Liver (tissue), 9 donors: ENCODE data around the gene KIAA1586. TPM values are rescaled to one million over a fixed set of nuclear protein-coding genes. Genes with fewer than 3 reads are reported as not detected.

Source experiments
- DNase-seq: peaks from one replicate; pipeline ENCODE4 v3.0.0-alpha.2; 2017; ENCODE audit warnings: low spot score
- H3K27ac ChIP-seq, 2 donors: one replicate each; pipeline ENCODE4 v1.7.0; 2013; ENCODE audit warnings: inconsistent platforms in 2 of 2, low read length in 2 of 2, control low read depth in 1 of 2, low read depth in 1 of 2, mild to moderate bottlenecking in 1 of 2
- H3K27me3 ChIP-seq, 4 donors: one replicate each; pipeline versions ENCODE4 v1.6.1 to v1.7.0; 2013; ENCODE audit warnings: low read length in 3 of 4, inconsistent platforms in 1 of 4, mild to moderate bottlenecking in 1 of 4, moderate library complexity in 1 of 4; ENCODE audit not compliant: control insufficient read depth in 4 of 4, insufficient read depth in 4 of 4
- H3K36me3 ChIP-seq, 4 donors: one replicate each; pipeline versions ENCODE4 v1.6.1 to v1.7.0; 2013; ENCODE audit warnings: low read length in 3 of 4, mild to moderate bottlenecking in 3 of 4, low read depth in 1 of 4, moderate library complexity in 1 of 4; ENCODE audit not compliant: control insufficient read depth in 4 of 4, insufficient read depth in 3 of 4
- H3K4me1 ChIP-seq, 4 donors: one replicate each; pipeline versions ENCODE4 v1.6.1 to v1.7.0; 2013; ENCODE audit warnings: low read length in 3 of 4, mild to moderate bottlenecking in 3 of 4, moderate library complexity in 1 of 4; ENCODE audit not compliant: control insufficient read depth in 4 of 4, insufficient read depth in 4 of 4
- H3K4me3 ChIP-seq, 3 donors: one replicate each; pipeline versions ENCODE4 v1.6.1 to v1.7.0; 2013; ENCODE audit warnings: low read length in 3 of 3, control low read depth in 1 of 3, low read depth in 1 of 3, mild to moderate bottlenecking in 1 of 3
- H3K9ac ChIP-seq, 2 donors: one replicate each; pipeline ENCODE4 v1.7.0; 2013; ENCODE audit warnings: low read length in 2 of 2, mild to moderate bottlenecking in 2 of 2, moderate library complexity in 2 of 2, control low read depth in 1 of 2, low read depth in 1 of 2
- H3K9me3 ChIP-seq, 4 donors: one replicate each; pipeline versions ENCODE4 v1.6.1 to v1.7.0; 2013; ENCODE audit warnings: low read length in 3 of 4; ENCODE audit not compliant: control insufficient read depth in 4 of 4
- ATF3 ChIP-seq: IDR thresholded peaks from 2 replicates; pipeline ENCODE4 v1.6.1; 2016; ENCODE audit warnings: antibody characterized with exemption
- EGR1 ChIP-seq, 2 donors: IDR thresholded peaks; 2 replicates each; pipeline ENCODE4 v1.6.1; 2016 to 2018; ENCODE audit warnings: antibody characterized with exemption in 2 of 2, low read depth in 2 of 2
- FOXA1 ChIP-seq: IDR thresholded peaks from 2 replicates; pipeline ENCODE4 v1.6.1; 2016; ENCODE audit warnings: antibody characterized with exemption
- FOXA2 ChIP-seq: IDR thresholded peaks from 2 replicates; pipeline ENCODE4 v1.6.1; 2016; ENCODE audit warnings: antibody characterized with exemption
- GABPA ChIP-seq, 2 donors: IDR thresholded peaks in 1 of 2; conservative IDR thresholded peaks in 1 of 2; 2 replicates each; pipeline ENCODE4 v1.6.1; 2016; ENCODE audit warnings: antibody characterized with exemption in 2 of 2, mild to moderate bottlenecking in 1 of 2, moderate library complexity in 1 of 2
- HNF4A ChIP-seq, 2 donors: conservative IDR thresholded peaks; 2 replicates each; pipeline ENCODE4 v1.6.1; 2016; ENCODE audit warnings: antibody characterized with exemption in 2 of 2, mild to moderate bottlenecking in 2 of 2
- HNF4G ChIP-seq: IDR thresholded peaks from 2 replicates; pipeline ENCODE4 v1.6.1; 2016; ENCODE audit warnings: antibody characterized with exemption
- JUND ChIP-seq, 2 donors: IDR thresholded peaks; 2 replicates each; pipeline ENCODE4 v1.6.1; 2016; ENCODE audit warnings: antibody characterized with exemption in 2 of 2
- NR2F2 ChIP-seq: IDR thresholded peaks from 2 replicates; pipeline ENCODE4 v1.6.1; 2016; ENCODE audit warnings: antibody characterized with exemption
- RAD21 ChIP-seq, 2 donors: IDR thresholded peaks; 2 replicates each; pipeline ENCODE4 v1.6.1; 2016; ENCODE audit warnings: antibody characterized with exemption in 2 of 2, mild to moderate bottlenecking in 2 of 2
- REST ChIP-seq: IDR thresholded peaks from 2 replicates; pipeline ENCODE4 v1.6.1; 2016; ENCODE audit warnings: antibody characterized with exemption, mild to moderate bottlenecking
- RXRA ChIP-seq, 2 donors: IDR thresholded peaks; 2 replicates each; pipeline ENCODE4 v1.6.1; 2017 to 2018; ENCODE audit warnings: antibody characterized with exemption in 2 of 2, mild to moderate bottlenecking in 1 of 2
- SP1 ChIP-seq: IDR thresholded peaks from 2 replicates; pipeline ENCODE4 v1.6.1; 2018; ENCODE audit warnings: antibody characterized with exemption, mild to moderate bottlenecking
- TAF1 ChIP-seq: conservative IDR thresholded peaks from 2 replicates; pipeline ENCODE4 v1.6.1; 2016; ENCODE audit warnings: antibody characterized with exemption, mild to moderate bottlenecking
- YY1 ChIP-seq: IDR thresholded peaks from 2 replicates; pipeline ENCODE4 v1.6.1; 2016; ENCODE audit warnings: antibody characterized with exemption, mild to moderate bottlenecking
- WGBS: extraction: QIAGEN DNeasy Blood & Tissue Kit; methylation state at CpG from one replicate; pipeline ENCODE4 v1.1.7; 2013; 5-methylcytosine and 5-hydroxymethylcytosine counted together
- polyA plus RNA-seq, 2 donors: library from polyadenylated mRNA; stranded (reverse) in 1 of 2; unstranded in 1 of 2; fragments of 200-250 nt in 1 of 2; fragments of >200 nt in 1 of 2; fragmentation: Nextera tagmentation in 1 of 2; extraction: Ambion mirVana in 1 of 2; gene quantifications; one replicate each; pipeline versions ENCODE4 v1.2.1 to v1.2.3, GENCODE V29; 2013 to 2015
- total RNA-seq, 2 donors: library from RNA; depleted of rRNA; stranded (reverse); fragments of >200 nt; gene quantifications; one replicate each; pipeline ENCODE4 v1.2.3, GENCODE V29; 2014
- TF ChIP-seq, protein P1 (sequence below): IDR thresholded peaks from 2 replicates; pipeline ENCODE4 v1.6.1; 2016; ENCODE audit warnings: antibody characterized with exemption
- TF ChIP-seq, protein P2 (sequence below): fragments of 150-350 bp; IDR thresholded peaks from 2 replicates; pipeline ENCODE4 v1.5.1; 2017; ENCODE audit warnings: improper control_type of control experiment, low read depth, low read length; ENCODE audit not compliant: missing input control
- TF ChIP-seq, protein P3 (sequence below): IDR thresholded peaks from 2 replicates; pipeline ENCODE4 v1.6.1; 2016; ENCODE audit warnings: antibody characterized with exemption
- donor health status: healthy.
- donor health status: healthy.
- donor health status: healthy.
- donor health status: healthy.
- donor health status: healthy.

KIAA1586 gene
- total and polyA plus RNA-seq, 4 donors, result 2.1 to 25.0 (median 5.5) TPM

GRCh38 chr6:57078531-57079207 lies 32.2 kb downstream of the KIAA1586 start:
- no peak for TF ChIP-seq RXRA (IDR thresholded peaks at IDR 0.05)
- no peak for TF ChIP-seq HNF4G
- Histone ChIP-seq H3K9ac (no peak overlapping the region), H3K27ac (no peak overlapping the region), H3K9me3 (no peaks in the 10 kb centered on the region), H3K4me3 (no peak overlapping the region), H3K4me1 (no peaks in the 10 kb centered on the region), H3K36me3 (peaks cover 0 to 5% (median 0%) of the 10 kb centered on the region in 4 donors), H3K27me3 (no peaks in the 10 kb centered on the region)
- 94% methylated on average over 1 of the region's 1 CpG for WGBS
- DNase-seq, result no peak

DNA sequence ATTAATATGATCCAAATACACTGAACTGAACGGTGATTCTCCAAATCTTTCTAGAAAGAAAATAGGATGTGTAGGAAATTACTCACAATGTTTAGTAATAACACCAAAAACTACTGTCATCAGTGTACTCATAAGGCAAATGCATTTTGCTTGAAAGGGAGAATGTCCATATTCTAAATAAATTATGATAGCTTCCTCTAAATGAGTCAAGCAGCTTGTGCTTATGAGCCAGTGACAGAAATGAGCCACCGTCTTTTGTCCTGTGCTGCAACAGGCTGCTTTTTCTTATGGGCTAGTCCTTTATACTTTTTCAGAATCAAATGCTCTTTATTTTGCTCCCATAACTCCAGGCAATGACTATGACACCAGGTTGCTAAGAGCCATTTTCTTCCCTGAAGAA lies 39.0 kb downstream of the KIAA1586 start:
- TF ChIP-seq RXRA (IDR thresholded peaks at IDR 0.05) (no peak), RAD21 (IDR thresholded peaks at IDR 0.05) (no peak), HNF4G (no peak), FOXA1 (no peak), TAF1 (no peak), SP1 (no peak), FOXA2 (no peak), REST (no peak), ATF3 (no peak), HNF4A (conservative IDR thresholded peaks at IDR 0.05) (no peak), JUND (IDR thresholded peaks at IDR 0.05) (no peak), GABPA (IDR thresholded peaks at IDR 0.05 in 1 of 2, conservative IDR thresholded peaks at IDR 0.05 in 1 of 2) (no peak), EGR1 (IDR thresholded peaks at IDR 0.05; ENCODE audit: low read depth in 2 of 2) (no peak), YY1 (no peak), NR2F2 (no peak)
- TF ChIP-seq, protein P1, sequence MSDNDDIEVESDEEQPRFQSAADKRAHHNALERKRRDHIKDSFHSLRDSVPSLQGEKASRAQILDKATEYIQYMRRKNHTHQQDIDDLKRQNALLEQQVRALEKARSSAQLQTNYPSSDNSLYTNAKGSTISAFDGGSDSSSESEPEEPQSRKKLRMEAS, result no peak
- TF ChIP-seq, protein P2, sequence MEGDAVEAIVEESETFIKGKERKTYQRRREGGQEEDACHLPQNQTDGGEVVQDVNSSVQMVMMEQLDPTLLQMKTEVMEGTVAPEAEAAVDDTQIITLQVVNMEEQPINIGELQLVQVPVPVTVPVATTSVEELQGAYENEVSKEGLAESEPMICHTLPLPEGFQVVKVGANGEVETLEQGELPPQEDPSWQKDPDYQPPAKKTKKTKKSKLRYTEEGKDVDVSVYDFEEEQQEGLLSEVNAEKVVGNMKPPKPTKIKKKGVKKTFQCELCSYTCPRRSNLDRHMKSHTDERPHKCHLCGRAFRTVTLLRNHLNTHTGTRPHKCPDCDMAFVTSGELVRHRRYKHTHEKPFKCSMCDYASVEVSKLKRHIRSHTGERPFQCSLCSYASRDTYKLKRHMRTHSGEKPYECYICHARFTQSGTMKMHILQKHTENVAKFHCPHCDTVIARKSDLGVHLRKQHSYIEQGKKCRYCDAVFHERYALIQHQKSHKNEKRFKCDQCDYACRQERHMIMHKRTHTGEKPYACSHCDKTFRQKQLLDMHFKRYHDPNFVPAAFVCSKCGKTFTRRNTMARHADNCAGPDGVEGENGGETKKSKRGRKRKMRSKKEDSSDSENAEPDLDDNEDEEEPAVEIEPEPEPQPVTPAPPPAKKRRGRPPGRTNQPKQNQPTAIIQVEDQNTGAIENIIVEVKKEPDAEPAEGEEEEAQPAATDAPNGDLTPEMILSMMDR, result no peak
- TF ChIP-seq, protein P3, sequence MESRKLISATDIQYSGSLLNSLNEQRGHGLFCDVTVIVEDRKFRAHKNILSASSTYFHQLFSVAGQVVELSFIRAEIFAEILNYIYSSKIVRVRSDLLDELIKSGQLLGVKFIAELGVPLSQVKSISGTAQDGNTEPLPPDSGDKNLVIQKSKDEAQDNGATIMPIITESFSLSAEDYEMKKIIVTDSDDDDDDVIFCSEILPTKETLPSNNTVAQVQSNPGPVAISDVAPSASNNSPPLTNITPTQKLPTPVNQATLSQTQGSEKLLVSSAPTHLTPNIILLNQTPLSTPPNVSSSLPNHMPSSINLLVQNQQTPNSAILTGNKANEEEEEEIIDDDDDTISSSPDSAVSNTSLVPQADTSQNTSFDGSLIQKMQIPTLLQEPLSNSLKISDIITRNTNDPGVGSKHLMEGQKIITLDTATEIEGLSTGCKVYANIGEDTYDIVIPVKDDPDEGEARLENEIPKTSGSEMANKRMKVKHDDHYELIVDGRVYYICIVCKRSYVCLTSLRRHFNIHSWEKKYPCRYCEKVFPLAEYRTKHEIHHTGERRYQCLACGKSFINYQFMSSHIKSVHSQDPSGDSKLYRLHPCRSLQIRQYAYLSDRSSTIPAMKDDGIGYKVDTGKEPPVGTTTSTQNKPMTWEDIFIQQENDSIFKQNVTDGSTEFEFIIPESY, result no peak
- no peak overlapping the region for H3K9ac ChIP-seq
- H3K27me3 ChIP-seq, result no peaks in the 10 kb centered on the region
- DNase-seq, result no peak
- no peak overlapping the region for H3K4me3 ChIP-seq
- no peaks in the 10 kb centered on the region for H3K36me3 ChIP-seq
- H3K4me1 ChIP-seq, result peaks cover 1 to 6% (median 3%) of the 10 kb centered on the region in 4 donors
- H3K9me3 ChIP-seq, result no peaks in the 10 kb centered on the region
- no peak overlapping the region for H3K27ac ChIP-seq
- WGBS, result 92% methylated on average over 2 of the region's 2 CpGs
